Measurements from ENCODE around the gene LDB3. TPM values are rescaled to one million over a fixed set of nuclear protein-coding genes. Genes with fewer than 3 reads are reported as not detected.

The LDB3 gene
- total RNA-seq, 4 donors from 2014 or later = 0.44 to 3.2 (median 0.98) TPM; not detected in 1

GRCh38 chr10:86705905-86706304 is 37.6 kb downstream of the LDB3 start:
- H3K9me3 ChIP-seq = no peaks in the 10 kb centered on the region
- no peak overlapping the region for H3K27ac ChIP-seq
- no peaks in the 10 kb centered on the region for H3K36me3 ChIP-seq
- no peak overlapping the region for H3K4me3 ChIP-seq
- WGBS = 87% methylated on average over 2 of the region's 2 CpGs
- DNase-seq (ENCODE audit: low spot score in 2 of 2) = no peak
- peaks cover 5% of the 10 kb centered on the region for H3K4me1 ChIP-seq
- H3K27me3 ChIP-seq = peaks cover 3% of the 10 kb centered on the region
- TF ChIP-seq POLR2A (IDR thresholded peaks at IDR 0.05) = no peak
- TF ChIP-seq EP300 (IDR thresholded peaks at IDR 0.05) = no peak
- TF ChIP-seq POLR2AphosphoS5 (IDR thresholded peaks at IDR 0.05) = no peak
- TF ChIP-seq, protein P1, sequence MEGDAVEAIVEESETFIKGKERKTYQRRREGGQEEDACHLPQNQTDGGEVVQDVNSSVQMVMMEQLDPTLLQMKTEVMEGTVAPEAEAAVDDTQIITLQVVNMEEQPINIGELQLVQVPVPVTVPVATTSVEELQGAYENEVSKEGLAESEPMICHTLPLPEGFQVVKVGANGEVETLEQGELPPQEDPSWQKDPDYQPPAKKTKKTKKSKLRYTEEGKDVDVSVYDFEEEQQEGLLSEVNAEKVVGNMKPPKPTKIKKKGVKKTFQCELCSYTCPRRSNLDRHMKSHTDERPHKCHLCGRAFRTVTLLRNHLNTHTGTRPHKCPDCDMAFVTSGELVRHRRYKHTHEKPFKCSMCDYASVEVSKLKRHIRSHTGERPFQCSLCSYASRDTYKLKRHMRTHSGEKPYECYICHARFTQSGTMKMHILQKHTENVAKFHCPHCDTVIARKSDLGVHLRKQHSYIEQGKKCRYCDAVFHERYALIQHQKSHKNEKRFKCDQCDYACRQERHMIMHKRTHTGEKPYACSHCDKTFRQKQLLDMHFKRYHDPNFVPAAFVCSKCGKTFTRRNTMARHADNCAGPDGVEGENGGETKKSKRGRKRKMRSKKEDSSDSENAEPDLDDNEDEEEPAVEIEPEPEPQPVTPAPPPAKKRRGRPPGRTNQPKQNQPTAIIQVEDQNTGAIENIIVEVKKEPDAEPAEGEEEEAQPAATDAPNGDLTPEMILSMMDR (IDR thresholded peaks at IDR 0.05) = no peak

DNA sequence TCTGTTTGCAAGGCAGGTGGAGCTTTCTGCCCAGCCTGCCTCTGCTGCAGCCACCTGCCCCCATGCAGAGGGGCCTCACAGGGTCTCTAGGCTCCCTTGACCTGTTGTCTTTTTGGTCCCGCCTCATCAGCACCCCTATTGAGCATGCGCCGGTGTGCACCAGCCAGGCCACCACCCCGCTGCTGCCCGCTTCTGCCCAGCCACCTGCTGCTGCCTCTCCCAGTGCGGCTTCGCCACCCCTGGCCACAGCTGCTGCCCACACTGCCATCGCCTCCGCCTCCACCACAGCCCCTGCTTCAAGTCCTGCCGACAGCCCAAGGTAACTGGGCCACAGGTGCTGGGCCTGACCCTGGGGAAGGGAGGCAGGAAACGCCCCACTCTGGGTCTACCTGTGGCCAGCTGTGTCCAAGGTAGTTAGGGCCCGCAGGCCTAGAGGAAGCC is 38.1 kb downstream of the LDB3 start:
- Histone ChIP-seq H3K4me1 (peaks cover 6% of the 10 kb centered on the region), H3K4me3 (no peak overlapping the region), H3K36me3 (no peaks in the 10 kb centered on the region), H3K9me3 (no peaks in the 10 kb centered on the region), H3K27me3 (peaks cover 3% of the 10 kb centered on the region), H3K27ac (no peak overlapping the region)
- TF ChIP-seq, protein P1 (IDR thresholded peaks at IDR 0.05) = no peak
- TF ChIP-seq POLR2A (IDR thresholded peaks at IDR 0.05) (no peak), EP300 (IDR thresholded peaks at IDR 0.05) (no peak), POLR2AphosphoS5 (IDR thresholded peaks at IDR 0.05) (no peak)
- DNase-seq (ENCODE audit: low spot score in 2 of 2) = no peak
- 67% methylated on average over 1 of the region's 12 CpGs for WGBS

- Histone ChIP-seq H3K36me3 (no peaks in the 10 kb centered on the region), H3K9me3 (no peaks in the 10 kb centered on the region), H3K27ac (no peak overlapping the region), H3K27me3 (peaks cover 3% of the 10 kb centered on the region), H3K4me1 (peaks cover 8% of the 10 kb centered on the region), H3K4me3 (no peak overlapping the region)
- DNase-seq (ENCODE audit: low spot score in 2 of 2) = no peak
- no peak for TF ChIP-seq POLR2AphosphoS5 (IDR thresholded peaks at IDR 0.05)
- no peak for TF ChIP-seq EP300 (IDR thresholded peaks at IDR 0.05)
- TF ChIP-seq, protein P1 (IDR thresholded peaks at IDR 0.05) = no peak
- no peak for TF ChIP-seq POLR2A (IDR thresholded peaks at IDR 0.05)
- 92% methylated on average over 1 of the region's 1 CpG for WGBS
Observed at GRCh38 chr10:86706977-86707376, 38.7 kb downstream of the LDB3 start.

GRCh38 chr10:86707505-86707904 is 39.2 kb downstream of the LDB3 start:
- TF ChIP-seq, protein P1 (IDR thresholded peaks at IDR 0.05) = no peak
- no peak for TF ChIP-seq POLR2A (IDR thresholded peaks at IDR 0.05)
- no peak for TF ChIP-seq EP300 (IDR thresholded peaks at IDR 0.05)
- TF ChIP-seq POLR2AphosphoS5 (IDR thresholded peaks at IDR 0.05) = no peak
- DNase-seq (ENCODE audit: low spot score in 2 of 2) = no peak
- WGBS = 100% methylated on average over 1 of the region's 4 CpGs
- Histone ChIP-seq H3K4me1 (peaks cover 13% of the 10 kb centered on the region), H3K27me3 (peaks cover 3% of the 10 kb centered on the region), H3K36me3 (no peaks in the 10 kb centered on the region), H3K9me3 (no peaks in the 10 kb centered on the region), H3K27ac (no peak overlapping the region), H3K4me3 (no peak overlapping the region)

- no peak for TF ChIP-seq POLR2A (IDR thresholded peaks at IDR 0.05)
- no peak for TF ChIP-seq EP300 (IDR thresholded peaks at IDR 0.05)
- no peak for TF ChIP-seq POLR2AphosphoS5 (IDR thresholded peaks at IDR 0.05)
- TF ChIP-seq, protein P1 (IDR thresholded peaks at IDR 0.05) = no peak
- Histone ChIP-seq H3K27me3 (peaks cover 3% of the 10 kb centered on the region), H3K4me3 (no peak overlapping the region), H3K4me1 (peaks cover 15% of the 10 kb centered on the region), H3K9me3 (no peaks in the 10 kb centered on the region), H3K27ac (no peak overlapping the region), H3K36me3 (no peaks in the 10 kb centered on the region)
- DNase-seq (ENCODE audit: low spot score in 2 of 2) = no peak
- 100% methylated on average over 1 of the region's 8 CpGs for WGBS
Observed at GRCh38 chr10:86708068-86708782, 39.9 kb downstream of the LDB3 start.
